ENCODE data around the gene DUT.

DUT gene

GRCh38 chr15:48384616-48385015, 53.4 kb downstream of the DUT start:
- Histone ChIP-seq H3K4me3 (replicated peaks; ENCODE audit: insufficient read depth, low read length) (no peak overlapping the region), H3K27me3 (ENCODE audit: insufficient read depth, poor library complexity, severe bottlenecking) (no peaks in the 10 kb centered on the region), H3K27ac (replicated peaks) (no peak overlapping the region)
- no peak for TF ChIP-seq REST (IDR thresholded peaks at IDR 0.05; ENCODE audit: insufficient replicate concordance, low read depth)
- TF ChIP-seq GABPA (IDR thresholded peaks at IDR 0.05; ENCODE audit: low read depth), result no peak
- TF ChIP-seq SPI1 (IDR thresholded peaks at IDR 0.05; ENCODE audit: borderline replicate concordance, low read depth), result no peak
- TF ChIP-seq POLR2AphosphoS5 (IDR thresholded peaks at IDR 0.05; ENCODE audit: low read depth), result no peak
- TF ChIP-seq CTCF (IDR thresholded peaks at IDR 0.05; ENCODE audit: insufficient read depth, low read length), result no peak
- DNase-seq (ENCODE audit: low read depth in 1 of 2, low spot score in 1 of 2), result no peak

GRCh38 chr15:48385031-48385830, 54.0 kb downstream of the DUT start:
- Histone ChIP-seq H3K4me3 (replicated peaks; ENCODE audit: insufficient read depth, low read length) (no peak overlapping the region), H3K27ac (replicated peaks) (no peak overlapping the region), H3K27me3 (ENCODE audit: insufficient read depth, poor library complexity, severe bottlenecking) (no peaks in the 10 kb centered on the region)
- TF ChIP-seq GABPA (IDR thresholded peaks at IDR 0.05; ENCODE audit: low read depth), result no peak
- TF ChIP-seq REST (IDR thresholded peaks at IDR 0.05; ENCODE audit: insufficient replicate concordance, low read depth), result no peak
- TF ChIP-seq CTCF (IDR thresholded peaks at IDR 0.05; ENCODE audit: insufficient read depth, low read length), result no peak
- no peak for TF ChIP-seq SPI1 (IDR thresholded peaks at IDR 0.05; ENCODE audit: borderline replicate concordance, low read depth)
- no peak for TF ChIP-seq POLR2AphosphoS5 (IDR thresholded peaks at IDR 0.05; ENCODE audit: low read depth)
- no peak for DNase-seq (ENCODE audit: low read depth in 1 of 2, low spot score in 1 of 2)

- no peak for DNase-seq (ENCODE audit: low read depth in 1 of 2, low spot score in 1 of 2)
- H3K27ac ChIP-seq (replicated peaks), result no peak overlapping the region
- H3K4me3 ChIP-seq (replicated peaks; ENCODE audit: insufficient read depth, low read length), result no peak overlapping the region
- no peaks in the 10 kb centered on the region for H3K27me3 ChIP-seq (ENCODE audit: insufficient read depth, poor library complexity, severe bottlenecking)
- TF ChIP-seq SPI1 (IDR thresholded peaks at IDR 0.05; ENCODE audit: borderline replicate concordance, low read depth) (no peak), GABPA (IDR thresholded peaks at IDR 0.05; ENCODE audit: low read depth) (no peak), POLR2AphosphoS5 (IDR thresholded peaks at IDR 0.05; ENCODE audit: low read depth) (no peak), CTCF (IDR thresholded peaks at IDR 0.05; ENCODE audit: insufficient read depth, low read length) (no peak), REST (IDR thresholded peaks at IDR 0.05; ENCODE audit: insufficient replicate concordance, low read depth) (no peak)
These were observed 57.0 kb downstream of the DUT start for GRCh38 chr15:48388016-48388851.
